ENCODE measurements around the gene MSLN. TPM values are rescaled to one million over a fixed set of nuclear protein-coding genes. Genes with fewer than 3 reads are reported as not detected.

Gene MSLN
- total RNA-seq, 1 experiment from 2014 or later, result not detected

GRCh38 chr16:798666-799065 lies 38.1 kb downstream of the MSLN start:
- no peaks in the 10 kb centered on the region for H3K9me3 ChIP-seq (ENCODE audit: low read depth, low read length, poor library complexity, severe bottlenecking)
- ChIA-PET POLR2A (ENCODE audit: low non-redundant PET) (no interaction called here), CTCF (no interaction called here)
- H3K27me3 ChIP-seq (replicated peaks; ENCODE audit: insufficient read depth, low read depth, low read length, poor library complexity), result peaks cover 37% of the 10 kb centered on the region
- intact Hi-C loops (cut with micrococcal nuclease; ENCODE audit: unreplicated experiment), result no loop called here
- no peak for DNase-seq (ENCODE audit: low spot score)
- H3K27ac ChIP-seq (ENCODE audit: low read depth, low read length, poor library complexity, severe bottlenecking), result no peak overlapping the region
- no peaks in the 10 kb centered on the region for H3K4me1 ChIP-seq (ENCODE audit: insufficient read depth, low read length, poor library complexity, severe bottlenecking)
- BruUV-seq (replicated peaks), result no TSS peak
- TF ChIP-seq EZH2 (IDR thresholded peaks at IDR 0.05; ENCODE audit: borderline replicate concordance, low read depth, low read length, poor library complexity, severe bottlenecking), result no peak
- TF ChIP-seq CTCF (conservative IDR thresholded peaks at IDR 0.05; ENCODE audit: low read depth, low read length), result no peak
- peaks cover 3% of the 10 kb centered on the region for H3K36me3 ChIP-seq (ENCODE audit: insufficient read depth, low read length, poor library complexity, severe bottlenecking)
- H3K4me3 ChIP-seq (ENCODE audit: low read depth, low read length, poor library complexity, severe bottlenecking), result no peak overlapping the region

- CTCF ChIA-PET, result interaction anchor here (0.6 kb wide), 1 partner anchor 73 kb away, joined by 3 read pairs; the partner anchor contains the start of gene CCDC78
- no peak overlapping the region for H3K27ac ChIP-seq (ENCODE audit: low read depth, low read length, poor library complexity, severe bottlenecking)
- intact Hi-C loops (cut with micrococcal nuclease; ENCODE audit: unreplicated experiment), result no loop called here
- no peaks in the 10 kb centered on the region for H3K4me1 ChIP-seq (ENCODE audit: insufficient read depth, low read length, poor library complexity, severe bottlenecking)
- TF ChIP-seq CTCF (conservative IDR thresholded peaks at IDR 0.05; ENCODE audit: low read depth, low read length) (no peak), EZH2 (IDR thresholded peaks at IDR 0.05; ENCODE audit: borderline replicate concordance, low read depth, low read length, poor library complexity, severe bottlenecking) (no peak)
- POLR2A ChIA-PET (ENCODE audit: low non-redundant PET), result no interaction called here
- no peaks in the 10 kb centered on the region for H3K9me3 ChIP-seq (ENCODE audit: low read depth, low read length, poor library complexity, severe bottlenecking)
- BruUV-seq (replicated peaks), result no TSS peak
- no peak overlapping the region for H3K4me3 ChIP-seq (ENCODE audit: low read depth, low read length, poor library complexity, severe bottlenecking)
- H3K36me3 ChIP-seq (ENCODE audit: insufficient read depth, low read length, poor library complexity, severe bottlenecking), result peaks cover 3% of the 10 kb centered on the region
- no peak for DNase-seq (ENCODE audit: low spot score)
- peaks cover 40% of the 10 kb centered on the region for H3K27me3 ChIP-seq (replicated peaks; ENCODE audit: insufficient read depth, low read depth, low read length, poor library complexity)
Measured at GRCh38 chr16:799111-799947, 38.8 kb downstream of the MSLN start.

- ChIA-PET POLR2A (ENCODE audit: low non-redundant PET) (no interaction called here), CTCF (no interaction called here)
- H3K36me3 ChIP-seq (ENCODE audit: insufficient read depth, low read length, poor library complexity, severe bottlenecking), result peaks cover 3% of the 10 kb centered on the region
- no peaks in the 10 kb centered on the region for H3K9me3 ChIP-seq (ENCODE audit: low read depth, low read length, poor library complexity, severe bottlenecking)
- no peak within 1 kb of the TSS for H3K27ac ChIP-seq (ENCODE audit: low read depth, low read length, poor library complexity, severe bottlenecking)
- DNase-seq (ENCODE audit: low spot score), result no peak
- peak; percentile 35 for TF ChIP-seq EZH2 (IDR thresholded peaks at IDR 0.05; ENCODE audit: borderline replicate concordance, low read depth, low read length, poor library complexity, severe bottlenecking)
- TF ChIP-seq CTCF (conservative IDR thresholded peaks at IDR 0.05; ENCODE audit: low read depth, low read length), result no peak
- H3K4me1 ChIP-seq (ENCODE audit: insufficient read depth, low read length, poor library complexity, severe bottlenecking), result no peaks in the 10 kb centered on the region
- intact Hi-C loops (cut with micrococcal nuclease; ENCODE audit: unreplicated experiment), result no loop called here
- BruUV-seq (replicated peaks), result no TSS peak
- H3K4me3 ChIP-seq (ENCODE audit: low read depth, low read length, poor library complexity, severe bottlenecking), result no peak within 1 kb of the TSS
- peaks cover 45% of the 10 kb centered on the region for H3K27me3 ChIP-seq (replicated peaks; ENCODE audit: insufficient read depth, low read depth, low read length, poor library complexity)
Measured at GRCh38 chr16:799948-800833, 39.7 kb downstream of the MSLN start, which contains the start of gene GNG13. Gene GNG13, minus strand, starts transcription at chr16:800734. Its CDS starts 1,657 bp downstream, at chr16:799077.

Measured in A673 (cell line).